ENCODE results near the gene TERB1.

Gene TERB1

GRCh38 chr16:66801320-66802105 lies at the start of gene TERB1:
Gene TERB1 (minus strand): TSS chr16:66801584. CDS start chr16:66796798, 4,786 bp downstream.
- no peak for DNase-seq (ENCODE audit: low read depth)

GRCh38 chr16:66850115-66850815 lies 48.9 kb upstream of the TERB1 start:
- no peak for DNase-seq (ENCODE audit: low read depth)

- no peak for DNase-seq (ENCODE audit: low read depth)
Measured at GRCh38 chr16:66849549-66849948, 48.2 kb upstream of the TERB1 start.

- no peak for DNase-seq (ENCODE audit: low read depth)
Measured at GRCh38 chr16:66849021-66849420, 47.6 kb upstream of the TERB1 start.

GRCh38 chr16:66848172-66848571 lies 46.8 kb upstream of the TERB1 start:
- DNase-seq (ENCODE audit: low read depth), result no peak

- no peak for DNase-seq (ENCODE audit: low read depth)
Measured at GRCh38 chr16:66847533-66848067, 46.2 kb upstream of the TERB1 start.

GRCh38 chr16:66846831-66847230 lies 45.4 kb upstream of the TERB1 start:
- no peak for DNase-seq (ENCODE audit: low read depth)

- no peak for DNase-seq (ENCODE audit: low read depth)
Measured at GRCh38 chr16:66846266-66846665, 44.9 kb upstream of the TERB1 start.

- no peak for DNase-seq (ENCODE audit: low read depth)
Measured at GRCh38 chr16:66845791-66846221, 44.4 kb upstream of the TERB1 start.

- DNase-seq (ENCODE audit: low read depth), result no peak
Measured at GRCh38 chr16:66845080-66845410, 43.7 kb upstream of the TERB1 start.

GRCh38 chr16:66844342-66845079 lies 43.1 kb upstream of the TERB1 start, which contains the start of gene CA7:
Gene CA7 (plus strand): TSS chr16:66844414. CDS start chr16:66844488, 74 bp downstream.
- DNase-seq (ENCODE audit: low read depth), result no peak

- no peak for DNase-seq (ENCODE audit: low read depth)
Measured at GRCh38 chr16:66844009-66844341, 42.6 kb upstream of the TERB1 start.

GRCh38 chr16:66843191-66843590 lies 41.8 kb upstream of the TERB1 start:
- no peak for DNase-seq (ENCODE audit: low read depth)

- DNase-seq (ENCODE audit: low read depth), result no peak
Measured at GRCh38 chr16:66842765-66843164, 41.4 kb upstream of the TERB1 start.

- no peak for DNase-seq (ENCODE audit: low read depth)
Measured at GRCh38 chr16:66841366-66841765, 40.0 kb upstream of the TERB1 start.

- no peak for DNase-seq (ENCODE audit: low read depth)
Measured at GRCh38 chr16:66840883-66841282, 39.5 kb upstream of the TERB1 start.

- no peak for DNase-seq (ENCODE audit: low read depth)
Measured at GRCh38 chr16:66834746-66835145, 33.4 kb upstream of the TERB1 start.

GRCh38 chr16:66832661-66833305 lies 31.4 kb upstream of the TERB1 start:
- DNase-seq (ENCODE audit: low read depth), result no peak

- no peak for DNase-seq (ENCODE audit: low read depth)
Measured at GRCh38 chr16:66832190-66832589, 30.8 kb upstream of the TERB1 start.

- DNase-seq (ENCODE audit: low read depth), result peak; percentile 84
Measured at GRCh38 chr16:66830422-66831404, 29.3 kb upstream of the TERB1 start, which contains the start of gene NAE1. Gene NAE1 (minus strand): TSS chr16:66830976. CDS start chr16:66830899, 77 bp downstream.

GRCh38 chr16:66824006-66824405 lies 22.6 kb upstream of the TERB1 start:
- no peak for DNase-seq (ENCODE audit: low read depth)

Measured in activated T-cell treated with anti-CD3 and anti-CD28 coated beads for 1 hour (primary cell).